H1 (cell line): ENCODE measurements around the gene MLLT11. TPM values are rescaled to one million over a fixed set of nuclear protein-coding genes. Genes with fewer than 3 reads are reported as not detected.

Source experiments
- ATF2 ChIP-seq: IDR thresholded peaks from 2 replicates; pipeline ENCODE4 v1.6.1; 2012; ENCODE audit warnings: low read length, inconsistent platforms
- HDAC2 ChIP-seq, 2 experiments: fragments of 300-600 bp in 1 of 2; sonication (generic) in 1 of 2; IDR thresholded peaks; 2 replicates each; pipeline ENCODE4 v1.6.1; 2011 to 2012; ENCODE audit warnings: low read depth in 2 of 2, low read length in 2 of 2, mild to moderate bottlenecking in 2 of 2, moderate library complexity in 2 of 2, borderline replicate concordance in 1 of 2, inconsistent platforms in 1 of 2
- PHF8 ChIP-seq: fragments of 200-600 bp; sonication (generic); conservative IDR thresholded peaks from 2 replicates; pipeline ENCODE4 v1.7.1; 2012; ENCODE audit warnings: low read depth, mild to moderate bottlenecking, inconsistent platforms, low read length, moderate library complexity
- RXRA ChIP-seq: IDR thresholded peaks from 2 replicates; pipeline ENCODE4 v1.6.1; 2011; ENCODE audit warnings: low read depth, mild to moderate bottlenecking, low read length, moderate library complexity; ENCODE audit not compliant: insufficient read depth
- TEAD4 ChIP-seq: IDR thresholded peaks from 2 replicates; pipeline ENCODE4 v1.6.1; 2012; ENCODE audit warnings: low read depth, low read length, inconsistent platforms, mixed read lengths
- polyA plus RNA-seq, 7 experiments: library from polyadenylated mRNA; depleted of rRNA in 3 of 7; stranded (reverse) in 5 of 7; unstranded in 2 of 7; fragments of >200 nt in 5 of 7; fragments of 200-250 nt in 2 of 7; gene quantifications; 1 replicate in 5 of 7; 2 replicates in 1 of 7; 4 replicates in 1 of 7; pipeline versions ENCODE4 v1.2.1 to v1.2.3, GENCODE V29; 2011 to 2013; ENCODE audit warnings: missing spikeins in 2 of 7, mixed read lengths in 2 of 7
- total RNA-seq: library from RNA; stranded (reverse); fragmentation: NEBNext Ultra II Directional; extraction: Animal tissue kit (Norgen Biotek cat#: 25700); gene quantifications from 2 replicates; pipeline ENCODE4 v1.2.1, GENCODE V29; 2021

Gene MLLT11
- total and polyA plus RNA-seq, 2 of the 8 experiments (the other 6 are each of a cell fraction or from before 2014, with no cell fraction given), result 13.7 to 18.1 TPM

DNA sequence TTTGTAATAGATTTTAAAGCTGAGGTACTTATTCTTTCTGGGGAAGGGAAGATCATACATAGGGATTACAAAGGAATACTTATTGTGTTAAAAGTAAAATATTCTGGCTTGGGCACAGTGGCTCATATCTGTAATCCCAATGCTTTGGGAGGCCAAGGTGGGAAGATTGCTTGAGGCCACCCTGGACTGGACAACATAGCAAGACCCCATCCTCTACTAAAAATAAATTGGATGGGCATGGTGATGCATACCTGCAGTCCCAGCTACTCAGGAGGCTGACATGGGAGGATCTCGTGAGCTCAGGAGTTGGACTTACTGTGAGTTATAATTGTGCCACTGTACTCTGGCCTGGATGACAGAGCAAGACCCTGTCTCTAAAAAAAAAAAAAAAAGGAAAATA lies 37.9 kb downstream of the MLLT11 start (continued):
- TF ChIP-seq PHF8, result no peak
- no peak for TF ChIP-seq HDAC2 (IDR thresholded peaks at IDR 0.05; ENCODE audit: borderline replicate concordance in 1 of 2, low read depth in 2 of 2, low read length in 2 of 2)
- TF ChIP-seq TEAD4, result no peak
- no peak for TF ChIP-seq ATF2
- no peak for TF ChIP-seq RXRA
